Measurements from ENCODE around the gene PLA2G4A. TPM values are rescaled to one million over a fixed set of nuclear protein-coding genes. Genes with fewer than 3 reads are reported as not detected.

PLA2G4A gene
- total RNA-seq, 1 experiment from 2014 or later: 8.6 TPM

DNA sequence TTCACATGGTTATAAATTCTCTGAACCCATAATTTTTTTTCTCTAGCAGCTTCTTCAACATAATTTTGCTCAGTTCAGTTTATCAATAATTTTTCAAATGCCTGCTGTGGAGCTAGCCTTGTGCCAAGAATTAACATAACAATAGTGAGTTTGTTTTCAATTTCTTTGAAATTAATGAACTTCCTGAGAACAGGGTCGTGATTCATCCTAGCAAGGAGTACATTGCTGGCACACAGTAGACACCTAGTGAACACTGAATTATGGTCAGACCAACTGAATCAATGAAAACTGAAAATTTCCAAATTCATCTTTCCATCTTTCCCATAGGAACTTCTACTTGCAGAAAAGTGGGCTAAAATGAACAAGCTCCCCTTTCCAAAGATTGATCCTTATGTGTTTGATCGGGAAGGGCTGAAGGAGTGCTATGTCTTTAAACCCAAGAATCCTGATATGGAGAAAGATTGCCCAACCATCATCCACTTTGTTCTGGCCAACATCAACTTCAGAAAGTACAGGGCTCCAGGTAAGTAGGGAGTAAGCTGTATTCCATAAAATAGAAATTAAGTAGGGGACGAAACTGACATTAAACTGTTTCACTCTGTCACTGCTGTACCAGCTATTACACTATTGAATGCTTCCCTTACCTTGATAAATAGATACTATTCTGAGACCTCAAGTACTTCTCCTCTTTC lies 148.7 kb downstream of the PLA2G4A start (continued):
- TF ChIP-seq YY1 (IDR thresholded peaks at IDR 0.05; ENCODE audit: extremely low read depth, insufficient replicate concordance, low read depth, low read length): no peak
- no peak for TF ChIP-seq EGR1 (IDR thresholded peaks at IDR 0.05; ENCODE audit: low read depth)
- TF ChIP-seq, protein P1, sequence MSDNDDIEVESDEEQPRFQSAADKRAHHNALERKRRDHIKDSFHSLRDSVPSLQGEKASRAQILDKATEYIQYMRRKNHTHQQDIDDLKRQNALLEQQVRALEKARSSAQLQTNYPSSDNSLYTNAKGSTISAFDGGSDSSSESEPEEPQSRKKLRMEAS (IDR thresholded peaks at IDR 0.05): no peak
- TF ChIP-seq FOSL1 (IDR thresholded peaks at IDR 0.05; ENCODE audit: low read depth): no peak

DNA sequence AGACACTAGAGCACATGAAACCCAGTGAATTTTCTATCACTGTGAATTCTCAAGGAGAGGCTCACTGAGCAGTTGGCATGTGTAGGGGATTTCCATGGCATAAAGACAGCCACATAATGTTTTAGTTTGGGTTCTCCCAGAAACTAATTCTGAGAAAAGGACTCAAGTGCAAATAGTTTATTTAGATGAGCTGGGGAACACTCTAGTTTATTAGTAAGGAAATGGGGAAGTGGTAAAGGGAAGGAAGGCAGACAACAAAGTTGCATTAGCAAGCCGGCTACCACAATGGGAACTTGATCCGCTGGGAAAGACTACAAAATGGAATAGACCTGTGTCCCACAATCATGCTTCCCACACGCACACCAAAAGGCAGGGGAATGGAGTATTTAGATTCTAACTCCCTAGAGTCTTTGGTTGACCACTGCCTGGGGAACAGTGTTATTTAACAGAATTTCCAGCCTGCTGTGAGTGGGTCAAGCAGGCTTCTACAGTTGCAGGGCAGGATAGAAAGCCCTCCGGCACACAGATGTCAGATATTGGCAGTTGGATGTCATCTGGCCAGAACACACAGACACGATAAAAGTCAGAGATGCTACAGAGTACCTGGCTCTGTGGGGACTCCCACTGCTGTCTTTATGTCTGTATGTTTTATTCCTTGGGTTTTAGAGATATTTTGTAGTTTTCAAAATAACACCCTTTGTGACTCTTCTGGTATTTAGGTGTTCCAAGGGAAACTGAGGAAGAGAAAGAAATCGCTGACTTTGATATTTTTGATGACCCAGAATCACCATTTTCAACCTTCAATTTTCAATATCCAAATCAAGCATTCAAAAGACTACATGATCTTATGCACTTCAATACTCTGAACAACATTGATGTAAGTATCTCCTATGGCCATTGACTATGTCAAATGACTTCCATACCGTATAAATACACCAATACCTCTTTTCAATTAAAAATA lies 150.1 kb downstream of the PLA2G4A start:
- no peaks in the 10 kb centered on the region for H3K9me2 ChIP-seq (ENCODE audit: insufficient read depth)
- H2AFZ ChIP-seq (ENCODE audit: low read depth, low read length, poor library complexity, severe bottlenecking): no peak overlapping the region
- no TSS peak for BruUV-seq (replicated peaks)
- no peaks in the 10 kb centered on the region for H3K9me3 ChIP-seq (ENCODE audit: control insufficient read depth in 1 of 2, insufficient read depth in 1 of 2, low read depth in 1 of 2, low read length in 2 of 2)
- H3K4me1 ChIP-seq (ENCODE audit: control insufficient read depth in 1 of 2, insufficient read depth in 2 of 2, low read length in 2 of 2): no peaks in the 10 kb centered on the region
- no peaks in the 10 kb centered on the region for H3K27me3 ChIP-seq (ENCODE audit: insufficient read depth, low read length)
- H4K20me1 ChIP-seq (ENCODE audit: insufficient read depth): no peaks in the 10 kb centered on the region
- DNase-seq (ENCODE audit: low read depth, low spot score) (no peak), ATAC-seq (no peak)
- POLR2A ChIA-PET: no interaction called here
- RAD21 ChIA-PET (ENCODE audit: low non-redundant PET in 1 of 2, low total read pairs in 2 of 2, uncharacterized antibody in 2 of 2, unreplicated experiment in 2 of 2): no interaction called here
- H3K4me3 ChIP-seq (replicated peaks in 1 of 2; ENCODE audit: low read depth in 1 of 2, low read length in 2 of 2): no peak overlapping the region
- intact Hi-C loops (cut with micrococcal nuclease): no loop called here
- no peak overlapping the region for H3K27ac ChIP-seq (ENCODE audit: low read depth, low read length)
- no peaks in the 10 kb centered on the region for H3K79me2 ChIP-seq (ENCODE audit: insufficient read depth, low read length)
- H3K36me3 ChIP-seq (ENCODE audit: control insufficient read depth in 1 of 2, insufficient read depth in 2 of 2, low read length in 2 of 2): no peaks in the 10 kb centered on the region
- TF ChIP-seq ZFX (IDR thresholded peaks at IDR 0.05): no peak
- no peak for TF ChIP-seq SP1 (IDR thresholded peaks at IDR 0.05; ENCODE audit: low read depth)
- no peak for TF ChIP-seq ATF3 (IDR thresholded peaks at IDR 0.05)
- TF ChIP-seq EZH2phosphoT487 (IDR thresholded peaks at IDR 0.05; ENCODE audit: borderline replicate concordance): no peak
- no peak for TF ChIP-seq CBX3 (IDR thresholded peaks at IDR 0.05; ENCODE audit: low read depth)
- no peak overlapping the region for H3K9ac ChIP-seq (ENCODE audit: low read length)
- H3K4me2 ChIP-seq (ENCODE audit: low read length): no peak overlapping the region
- CTCF ChIA-PET: no interaction called here
